Peyer's patch (tissue), 4 donors: Measurements from ENCODE around the gene KIAA1614. TPM values are rescaled to one million over a fixed set of nuclear protein-coding genes. Genes with fewer than 3 reads are reported as not detected.

Experiments
- DNase-seq, 3 donors: peaks; one replicate each; pipeline ENCODE4 v3.0.0-alpha.2; 2017 to 2019
- H3K27ac ChIP-seq, 4 donors: fragments of 200-600 bp; sonication (generic); one replicate each; pipeline ENCODE4 v1.5.1; 2016 to 2019
- H3K27me3 ChIP-seq, 2 donors: fragments of 200-600 bp; sonication (generic); one replicate each; pipeline ENCODE4 v1.5.1; 2019
- H3K36me3 ChIP-seq, 3 donors: fragments of 200-600 bp; sonication (generic); one replicate each; pipeline ENCODE4 v1.5.1; 2016 to 2019
- H3K4me1 ChIP-seq, 4 donors: fragments of 200-600 bp; sonication (generic); one replicate each; pipeline ENCODE4 v1.5.1; 2016 to 2019
- H3K4me3 ChIP-seq, 4 donors: fragments of 200-600 bp; sonication (generic); 1 replicate in 3 of 4; 2 replicates in 1 of 4; pipeline ENCODE4 v1.5.1; 2016 to 2019; ENCODE audit warnings: mild to moderate bottlenecking in 1 of 4
- H3K9me3 ChIP-seq, 4 donors: fragments of 200-600 bp; sonication (generic); one replicate each; pipeline ENCODE4 v1.5.1; 2016 to 2019; ENCODE audit warnings: mild to moderate bottlenecking in 1 of 4
- CTCF ChIP-seq, 6 experiments: fragments of 450-650 bp in 4 of 6; fragments of 200-600 bp in 2 of 6; sonication (generic) in 1 of 6; IDR thresholded peaks; one replicate each; pipeline ENCODE4 v1.5.1; 2017 to 2019; ENCODE audit warnings: antibody characterized with exemption in 6 of 6, mild to moderate bottlenecking in 3 of 6, moderate library complexity in 1 of 6
- POLR2A ChIP-seq, 2 donors: fragments of 450-650 bp; IDR thresholded peaks; one replicate each; pipeline ENCODE4 v1.5.1; 2017; ENCODE audit warnings: antibody characterized with exemption in 2 of 2, mild to moderate bottlenecking in 2 of 2, moderate library complexity in 2 of 2
- total RNA-seq, 4 donors: library from RNA; depleted of rRNA; stranded (reverse); fragments of >200 nt; gene quantifications; one replicate each; pipeline ENCODE4 v1.1.0, GENCODE V29; 2016

KIAA1614 gene
- total RNA-seq, 4 donors from 2014 or later = 0.35 to 2.5 (median 1.7) TPM

GRCh38 chr1:180976191-180976590 lies 63.5 kb downstream of the KIAA1614 start:
- H3K4me1 ChIP-seq = peaks cover 0 to 9% (median 0%) of the 10 kb centered on the region in 4 donors
- no peak overlapping the region for H3K27ac ChIP-seq
- no peaks in the 10 kb centered on the region for H3K9me3 ChIP-seq
- H3K27me3 ChIP-seq = no peaks in the 10 kb centered on the region
- H3K36me3 ChIP-seq = peaks cover 0 to 21% (median 0%) of the 10 kb centered on the region in 3 donors
- H3K4me3 ChIP-seq = no peak overlapping the region
- TF ChIP-seq POLR2A (IDR thresholded peaks at IDR 0.05) (no peak), CTCF (IDR thresholded peaks at IDR 0.05) (no peak)
- DNase-seq = no peak

- Histone ChIP-seq H3K4me1 (peaks cover 0 to 11% (median 0%) of the 10 kb centered on the region in 4 donors), H3K27ac (no peak overlapping the region), H3K4me3 (no peak overlapping the region), H3K9me3 (no peaks in the 10 kb centered on the region), H3K36me3 (peaks cover 0 to 21% (median 0%) of the 10 kb centered on the region in 3 donors), H3K27me3 (no peaks in the 10 kb centered on the region)
- TF ChIP-seq POLR2A (IDR thresholded peaks at IDR 0.05) (no peak), CTCF (IDR thresholded peaks at IDR 0.05) (no peak)
- DNase-seq = no peak
Observed at GRCh38 chr1:180976732-180977357, 64.1 kb downstream of the KIAA1614 start.

- Histone ChIP-seq H3K36me3 (peaks cover 0 to 43% (median 0%) of the 10 kb centered on the region in 3 donors), H3K4me3 (no peak overlapping the region), H3K27me3 (no peaks in the 10 kb centered on the region), H3K4me1 (peaks cover 0 to 4% (median 0%) of the 10 kb centered on the region in 4 donors), H3K9me3 (no peaks in the 10 kb centered on the region), H3K27ac (peak overlapping the region in 1 of 4 donors; percentile 6)
- TF ChIP-seq CTCF (IDR thresholded peaks at IDR 0.05) = no peak
- TF ChIP-seq POLR2A (IDR thresholded peaks at IDR 0.05) = no peak
- peak in 2 of 3 donors; percentile 51 to 65 for DNase-seq
Observed at GRCh38 chr1:180981596-180982387, 69.1 kb downstream of the KIAA1614 start.

- Histone ChIP-seq H3K4me3 (no peak overlapping the region), H3K36me3 (peaks cover 0 to 49% (median 0%) of the 10 kb centered on the region in 3 donors), H3K27me3 (no peaks in the 10 kb centered on the region), H3K27ac (no peak overlapping the region), H3K9me3 (no peaks in the 10 kb centered on the region), H3K4me1 (peaks cover 0 to 4% (median 0%) of the 10 kb centered on the region in 4 donors)
- TF ChIP-seq CTCF (IDR thresholded peaks at IDR 0.05) = no peak
- TF ChIP-seq POLR2A (IDR thresholded peaks at IDR 0.05) = no peak
- DNase-seq = no peak
Observed at GRCh38 chr1:180982422-180982821, 69.7 kb downstream of the KIAA1614 start.

GRCh38 chr1:180988253-180988752 lies 75.6 kb downstream of the KIAA1614 start:
- no peaks in the 10 kb centered on the region for H3K4me1 ChIP-seq
- no peaks in the 10 kb centered on the region for H3K9me3 ChIP-seq
- TF ChIP-seq POLR2A (IDR thresholded peaks at IDR 0.05) = no peak
- no peak for TF ChIP-seq CTCF (IDR thresholded peaks at IDR 0.05)
- H3K27me3 ChIP-seq = no peaks in the 10 kb centered on the region
- no peak overlapping the region for H3K27ac ChIP-seq
- DNase-seq = no peak
- peaks cover 0 to 79% (median 0%) of the 10 kb centered on the region in 3 donors for H3K36me3 ChIP-seq
- H3K4me3 ChIP-seq = no peak overlapping the region
